IMR-90 (cell line): ENCODE measurements around the gene ACOX3. TPM values are rescaled to one million over a fixed set of nuclear protein-coding genes. Genes with fewer than 3 reads are reported as not detected.

ENCODE experiments used
- ATAC-seq: fragments of 200-7000 bp; cut with Tn5 transposase; 2 replicates; pipeline ENCODE4 v1.9.1; 2020; ENCODE audit warnings: low read depth, mild to moderate bottlenecking, moderate library complexity
- BruUV-seq: library from RNA; stranded (reverse); fragments of 400-500 nt; replicated peaks from 2 replicates; lab custom pipeline; 2021; lab: Mats Ljungman, UMichigan
- CTCF ChIA-PET: fragments of 300-600 bp; formaldehyde crosslinking; extraction: SDS; loops from one replicate; lab custom pipeline; 2021; ENCODE audit warnings: antibody characterized with exemption; lab: Yijun Ruan, JAX
- POLR2A ChIA-PET: fragments of 300-600 bp; sonication (Branson Sonifier 250); formaldehyde crosslinking; loops from one replicate; lab custom pipeline; 2022; ENCODE audit warnings: antibody characterized with exemption; ENCODE audit not compliant: unreplicated experiment; lab: Charles Lee
- DNase-seq: peaks from one replicate; pipeline ENCODE4 v3.0.0; 2013
- H2AFZ ChIP-seq: replicated peaks from 2 replicates; pipeline ENCODE3; 2013; ENCODE audit warnings: low read length, mild to moderate bottlenecking; ENCODE audit not compliant: poor library complexity
- H2AK5ac ChIP-seq: 2 replicates; pipeline ENCODE4 v1.6.1; 2013; ENCODE audit warnings: low read depth, low read length, inconsistent platforms
- H2AK9ac ChIP-seq: replicated peaks from 2 replicates; pipeline ENCODE3; 2013; ENCODE audit warnings: mild to moderate bottlenecking, low read depth, low read length, moderate library complexity; ENCODE audit not compliant: poor library complexity
- H2BK120ac ChIP-seq: 2 replicates; pipeline ENCODE4 v1.6.1; 2013; ENCODE audit warnings: low read depth, low read length, inconsistent platforms
- H2BK15ac ChIP-seq: 3 replicates; pipeline ENCODE4 v1.6.1; 2013; ENCODE audit warnings: low read depth, low read length, inconsistent platforms
- H2BK20ac ChIP-seq: 2 replicates; pipeline ENCODE4 v1.6.1; 2013; ENCODE audit warnings: low read depth, mild to moderate bottlenecking, inconsistent platforms, low read length, moderate library complexity
- H2BK5ac ChIP-seq: 2 replicates; pipeline ENCODE4 v1.6.1; 2013; ENCODE audit warnings: mild to moderate bottlenecking, low read depth, low read length, inconsistent platforms; ENCODE audit not compliant: poor library complexity, severe bottlenecking
- H3K14ac ChIP-seq: replicated peaks from 2 replicates; pipeline ENCODE4 v1.6.1; 2013; ENCODE audit warnings: low read depth, low read length, inconsistent platforms
- H3K18ac ChIP-seq: 2 replicates; pipeline ENCODE4 v1.6.1; 2013; ENCODE audit warnings: low read depth, low read length, control low read depth
- H3K23ac ChIP-seq: 2 replicates; pipeline ENCODE4 v1.6.1; 2013; ENCODE audit warnings: low read depth, low read length, inconsistent platforms
- H3K27ac ChIP-seq: 2 replicates; pipeline ENCODE4 v1.5.1; 2013; ENCODE audit warnings: mild to moderate bottlenecking, control low read depth, low read length; ENCODE audit not compliant: insufficient read depth
- H3K27me3 ChIP-seq: 2 replicates; pipeline ENCODE4 v1.6.1; 2013; ENCODE audit warnings: low read length; ENCODE audit not compliant: control insufficient read depth, insufficient read depth
- H3K36me3 ChIP-seq: 2 replicates; pipeline ENCODE4 v1.6.1; 2013; ENCODE audit warnings: low read length, mixed read lengths; ENCODE audit not compliant: control insufficient read depth, insufficient read depth
- H3K4ac ChIP-seq: 2 replicates; pipeline ENCODE4 v1.6.1; 2013; ENCODE audit warnings: low read depth, low read length, inconsistent platforms
- H3K4me1 ChIP-seq: 2 replicates; pipeline ENCODE4 v1.6.1; 2013; ENCODE audit warnings: low read length, mixed read lengths; ENCODE audit not compliant: control insufficient read depth, insufficient read depth
- H3K4me2 ChIP-seq: 2 replicates; pipeline ENCODE4 v1.6.1; 2013; ENCODE audit warnings: low read depth, mild to moderate bottlenecking, control low read depth, low read length, moderate library complexity
- H3K4me3 ChIP-seq: 2 replicates; pipeline ENCODE4 v1.5.1; 2013; ENCODE audit warnings: low read depth, mild to moderate bottlenecking, control low read depth, low read length, moderate library complexity; ENCODE audit not compliant: insufficient read depth
- H3K56ac ChIP-seq: 2 replicates; pipeline ENCODE4 v1.6.1; 2013; ENCODE audit warnings: low read length, inconsistent platforms; ENCODE audit not compliant: insufficient read depth; ENCODE audit errors: extremely low read depth
- H3K79me1 ChIP-seq, 2 experiments: 2 replicates each; pipeline ENCODE4 v1.6.1; 2013; ENCODE audit warnings: low read length in 2 of 2, inconsistent platforms in 1 of 2, low read depth in 1 of 2
- H3K9ac ChIP-seq: 2 replicates; pipeline ENCODE4 v1.6.1; 2013; ENCODE audit warnings: low read depth, low read length, control low read depth
- H3K9me1 ChIP-seq: 2 replicates; pipeline ENCODE4 v1.6.1; 2013; ENCODE audit warnings: low read length, inconsistent platforms; ENCODE audit not compliant: insufficient read depth
- H3K9me3 ChIP-seq: 2 replicates; pipeline ENCODE4 v1.6.1; 2013; ENCODE audit warnings: low read length; ENCODE audit not compliant: control insufficient read depth, insufficient read depth
- H4K20me1 ChIP-seq: 2 replicates; pipeline ENCODE4 v1.6.1; 2013; ENCODE audit warnings: low read length, inconsistent platforms; ENCODE audit not compliant: insufficient read depth
- H4K5ac ChIP-seq: 2 replicates; pipeline ENCODE4 v1.6.1; 2013; ENCODE audit warnings: mild to moderate bottlenecking, low read depth, low read length, control low read depth
- H4K8ac ChIP-seq, 2 experiments: 2 replicates each; pipeline ENCODE4 v1.6.1; 2013; ENCODE audit warnings: low read depth in 2 of 2, low read length in 2 of 2, control low read depth in 1 of 2, inconsistent platforms in 1 of 2
- H4K91ac ChIP-seq: 2 replicates; pipeline ENCODE4 v1.6.1; 2013; ENCODE audit warnings: low read depth, low read length, inconsistent platforms; ENCODE audit not compliant: insufficient read depth
- BHLHE40 ChIP-seq: fragments of 150-350 bp; IDR thresholded peaks from 2 replicates; pipeline ENCODE4 v1.6.1; 2016; ENCODE audit warnings: mild to moderate bottlenecking, low read depth, low read length
- CEBPB ChIP-seq: IDR thresholded peaks from 2 replicates; pipeline ENCODE4 v1.6.1; 2012; ENCODE audit warnings: low read depth, low read length, improper control_type of control experiment
- CHD1 ChIP-seq: IDR thresholded peaks from 2 replicates; pipeline ENCODE4 v1.6.1; 2012; ENCODE audit warnings: low read depth, low read length, improper control_type of control experiment
- FOS ChIP-seq: fragments of 150-350 bp; IDR thresholded peaks from 2 replicates; pipeline ENCODE4 v1.6.1; 2016; ENCODE audit warnings: low read depth, low read length
- MAFK ChIP-seq: IDR thresholded peaks from 2 replicates; pipeline ENCODE4 v1.6.1; 2012; ENCODE audit warnings: low read depth, low read length, improper control_type of control experiment
- NFE2L2 ChIP-seq: fragments of 150-350 bp; IDR thresholded peaks from 2 replicates; pipeline ENCODE4 v1.6.1; 2016; ENCODE audit warnings: low read depth, mild to moderate bottlenecking, low read length
- WGBS, 2 experiments: methylation state at CpG; one replicate each; pipeline versions ENCODE4 v1.1.5 to v1.1.7; 2013; ENCODE audit warnings: missing lambda C conversion rate in 2 of 2; ENCODE audit not compliant: insufficient read length in 1 of 2; ENCODE audit errors: extremely low coverage in 2 of 2; 5-methylcytosine and 5-hydroxymethylcytosine counted together
- dilution Hi-C: fragments of 300-500 bp; cut with HindIII; formaldehyde crosslinking; loops from one replicate; pipeline ENCODE4 v1.14.3; 2018; ENCODE audit warnings: low sequenced_read_pairs; ENCODE audit not compliant: unreplicated experiment
- in situ Hi-C: fragments of 300-500 bp; cut with MboI; formaldehyde crosslinking; loops from 3 replicates; pipeline ENCODE4 v1.14.3; 2019; ENCODE audit warnings: low sequenced_read_pairs, inconsistent platforms, mixed read lengths
- intact Hi-C: fragments of 100-400 bp; cut with micrococcal nuclease; formaldehyde crosslinking; loops from 2 replicates; pipeline ENCODE4 v1.10.0; 2022
- polyA plus RNA-seq, 3 experiments: library from polyadenylated mRNA; depleted of rRNA; stranded (reverse); fragments of >200 nt; gene quantifications; 2 replicates each; pipeline ENCODE4 v1.2.3, GENCODE V29; 2012; ENCODE audit warnings: low replicate concordance in 1 of 3
- total RNA-seq: library from RNA; depleted of rRNA; stranded (reverse); fragments of >200 nt; gene quantifications from 2 replicates; pipeline ENCODE4 v1.2.3, GENCODE V29; 2012

ACOX3 gene
- total and polyA plus RNA-seq, 2 of the 4 experiments (the other 2 are of a cell fraction) = 15.2 to 25.8 TPM

- peak; percentile 57 for DNase-seq
- ATAC-seq = peak; percentile 78
Measured at GRCh38 chr4:8419222-8420041, 21.1 kb downstream of the ACOX3 start.

More at GRCh38 chr4:8419222-8420041, 21.1 kb downstream of the ACOX3 start:
- Histone ChIP-seq H2AFZ (peak overlapping the region; percentile 52), H4K20me1 (peaks cover 12% of the 10 kb centered on the region; the same call in 1 of the 2 replicates), H3K4me1 (peaks cover 7% of the 10 kb centered on the region), H3K4me2 (peak overlapping the region; percentile 44; the same call in 1 of the 2 replicates), H3K79me1 (peaks cover 6 to 35% of the 10 kb centered on the region in 2 experiments; a peak in 2 of 4 replicates), H3K4me3 (no peak overlapping the region), H3K9ac (no peak overlapping the region), H3K9me3 (no peaks in the 10 kb centered on the region), H2BK5ac (peak overlapping the region; percentile 18), H3K36me3 (peaks cover 14% of the 10 kb centered on the region), H4K5ac (peak overlapping the region; percentile 42; the same call in 1 of the 2 replicates), H3K56ac (no peak overlapping the region), H2BK120ac (peak overlapping the region; percentile 43; the same call in 1 of the 2 replicates), H3K23ac (no peak overlapping the region), H2AK9ac (no peak overlapping the region), H2BK20ac (peak overlapping the region; percentile 18; the same call in 1 of the 2 replicates), H3K14ac (peak overlapping the region; percentile 28; the same call in 1 of the 2 replicates), H3K18ac (peak overlapping the region; percentile 14), H3K4ac (peak overlapping the region; percentile 63), H4K8ac (peak overlapping the region in 1 of 2 experiments; percentile 46; a peak in 2 of 4 replicates), H3K9me1 (peaks cover 10% of the 10 kb centered on the region), H3K27ac (peak overlapping the region; percentile 2; the same call in 1 of the 2 replicates), H4K91ac (no peak overlapping the region; the same call in 1 of the 2 replicates), H3K27me3 (no peaks in the 10 kb centered on the region), H2BK15ac (peak overlapping the region; percentile 12; the same call in 1 of the 3 replicates), H2AK5ac (peak overlapping the region; percentile 22; the same call in 1 of the 2 replicates)
- 88% methylated on average over 4 of the region's 12 CpGs; no CpG with 5 or more reads in 1 of the 2 experiments for WGBS, 2 experiments
- dilution Hi-C loops = no loop called here
- in situ Hi-C loops = no loop called here
- POLR2A ChIA-PET = no interaction called here
- CTCF ChIA-PET = interaction anchor here (1.0 kb wide), 2 partner anchors 8 to 60 kb away, joined by 3 read pairs; no protein-coding TSS in a partner anchor
- BruUV-seq = no TSS peak
- TF ChIP-seq BHLHE40 = peak; percentile 84
- peak; percentile 63 for TF ChIP-seq MAFK
- peak; percentile 94 for TF ChIP-seq NFE2L2
- TF ChIP-seq CEBPB = peak; percentile 36; the same call in 1 of the 2 replicates
- no peak for TF ChIP-seq FOS
- TF ChIP-seq CHD1 = no peak
- intact Hi-C loops = no loop called here
